Esophagus muscularis mucosa (tissue), 4 donors: ENCODE measurements around the gene TMEM179. TPM values are rescaled to one million over a fixed set of nuclear protein-coding genes. Genes with fewer than 3 reads are reported as not detected.

ENCODE experiments used
- DNase-seq: peaks from one replicate; pipeline ENCODE4 v3.0.0-alpha.2; 2017; ENCODE audit errors: extremely low spot score
- H3K27ac ChIP-seq, 4 donors: fragments of 200-600 bp; sonication (generic); replicated peaks in 1 of 4; 1 replicate in 3 of 4; 2 replicates in 1 of 4; pipeline ENCODE4 v1.5.1; 2016 to 2019; ENCODE audit warnings: mild to moderate bottlenecking in 1 of 4
- H3K27me3 ChIP-seq, 4 donors: fragments of 200-600 bp; sonication (generic); one replicate each; pipeline versions ENCODE4 v1.5.1 to v1.6.0; 2016 to 2019
- H3K36me3 ChIP-seq, 4 donors: fragments of 200-600 bp; sonication (generic); one replicate each; pipeline ENCODE4 v1.5.1; 2016 to 2019
- H3K4me1 ChIP-seq, 4 donors: fragments of 200-600 bp; sonication (generic); one replicate each; pipeline ENCODE4 v1.5.1; 2016 to 2019
- H3K4me3 ChIP-seq, 4 donors: fragments of 200-600 bp; sonication (generic); 1 replicate in 2 of 4; 2 replicates in 2 of 4; pipeline ENCODE4 v1.5.1; 2016 to 2019; ENCODE audit warnings: mild to moderate bottlenecking in 4 of 4, moderate library complexity in 1 of 4
- H3K9me3 ChIP-seq, 4 donors: fragments of 200-600 bp; sonication (generic); 1 replicate in 3 of 4; 2 replicates in 1 of 4; pipeline ENCODE4 v1.5.1; 2016 to 2019
- EP300 ChIP-seq: sonication (generic); formaldehyde crosslinking; IDR thresholded peaks from one replicate; pipeline ENCODE4 v1.6.1; 2017; ENCODE audit warnings: antibody characterized with exemption
- POLR2A ChIP-seq: fragments of 450-650 bp; IDR thresholded peaks from one replicate; pipeline ENCODE4 v1.6.1; 2017; ENCODE audit warnings: antibody characterized with exemption, moderate library complexity, mild to moderate bottlenecking, low read depth
- POLR2AphosphoS5 ChIP-seq, 2 donors: sonication (generic); formaldehyde crosslinking; IDR thresholded peaks; one replicate each; pipeline ENCODE4 v1.6.1; 2017; ENCODE audit warnings: antibody characterized with exemption in 2 of 2
- WGBS: methylation state at CpG from one replicate; pipeline ENCODE4 v1.1.5; 2018; 5-methylcytosine and 5-hydroxymethylcytosine counted together
- intact Hi-C: fragments of 100-400 bp; cut with DNase I; formaldehyde crosslinking; loops from one replicate; pipeline ENCODE4 v1.15.1; 2023
- total RNA-seq, 4 donors: library from RNA; depleted of rRNA; stranded (reverse); fragments of >200 nt; gene quantifications; one replicate each; pipeline versions ENCODE4 v1.1.0 to v1.2.1, GENCODE V29; 2016
- TF ChIP-seq, protein P1 (sequence below), 3 experiments: fragments of 200-600 bp in 2 of 3; fragments of 450-650 bp in 1 of 3; sonication (generic) in 2 of 3; IDR thresholded peaks; one replicate each; pipeline ENCODE4 v1.5.1; 2017 to 2019; ENCODE audit warnings: antibody characterized with exemption in 3 of 3, mild to moderate bottlenecking in 2 of 3, moderate library complexity in 1 of 3

Gene TMEM179
- total RNA-seq, 4 donors from 2014 or later = 1.4 to 4.2 (median 1.9) TPM

- TF ChIP-seq POLR2AphosphoS5 (IDR thresholded peaks at IDR 0.05) = no peak
- no peak for TF ChIP-seq POLR2A
- TF ChIP-seq, protein P1, sequence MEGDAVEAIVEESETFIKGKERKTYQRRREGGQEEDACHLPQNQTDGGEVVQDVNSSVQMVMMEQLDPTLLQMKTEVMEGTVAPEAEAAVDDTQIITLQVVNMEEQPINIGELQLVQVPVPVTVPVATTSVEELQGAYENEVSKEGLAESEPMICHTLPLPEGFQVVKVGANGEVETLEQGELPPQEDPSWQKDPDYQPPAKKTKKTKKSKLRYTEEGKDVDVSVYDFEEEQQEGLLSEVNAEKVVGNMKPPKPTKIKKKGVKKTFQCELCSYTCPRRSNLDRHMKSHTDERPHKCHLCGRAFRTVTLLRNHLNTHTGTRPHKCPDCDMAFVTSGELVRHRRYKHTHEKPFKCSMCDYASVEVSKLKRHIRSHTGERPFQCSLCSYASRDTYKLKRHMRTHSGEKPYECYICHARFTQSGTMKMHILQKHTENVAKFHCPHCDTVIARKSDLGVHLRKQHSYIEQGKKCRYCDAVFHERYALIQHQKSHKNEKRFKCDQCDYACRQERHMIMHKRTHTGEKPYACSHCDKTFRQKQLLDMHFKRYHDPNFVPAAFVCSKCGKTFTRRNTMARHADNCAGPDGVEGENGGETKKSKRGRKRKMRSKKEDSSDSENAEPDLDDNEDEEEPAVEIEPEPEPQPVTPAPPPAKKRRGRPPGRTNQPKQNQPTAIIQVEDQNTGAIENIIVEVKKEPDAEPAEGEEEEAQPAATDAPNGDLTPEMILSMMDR (IDR thresholded peaks at IDR 0.05) = no peak
- TF ChIP-seq EP300 = no peak
- WGBS = 68% methylated on average over 16 of the region's 16 CpGs
- no peaks in the 10 kb centered on the region for H3K9me3 ChIP-seq
- no peak for DNase-seq
- intact Hi-C loops = no loop called here
- peaks cover 10 to 23% (median 17%) of the 10 kb centered on the region in 4 donors for H3K4me1 ChIP-seq
- H3K4me3 ChIP-seq = no peak overlapping the region
- peaks cover 0 to 78% (median 0%) of the 10 kb centered on the region in 4 donors for H3K27me3 ChIP-seq
- H3K36me3 ChIP-seq = no peaks in the 10 kb centered on the region
- H3K27ac ChIP-seq = no peak overlapping the region
These were observed 28.2 kb downstream of the TMEM179 start for GRCh38 chr14:104576232-104576969.

GRCh38 chr14:104574978-104575583 lies 29.5 kb downstream of the TMEM179 start:
- peaks cover 0 to 89% (median 0%) of the 10 kb centered on the region in 4 donors for H3K27me3 ChIP-seq
- H3K9me3 ChIP-seq = no peaks in the 10 kb centered on the region
- H3K4me1 ChIP-seq = peaks cover 3 to 13% (median 10%) of the 10 kb centered on the region in 4 donors
- TF ChIP-seq POLR2AphosphoS5 (IDR thresholded peaks at IDR 0.05) = no peak
- TF ChIP-seq, protein P1 (IDR thresholded peaks at IDR 0.05) = no peak
- no peak for DNase-seq
- H3K27ac ChIP-seq = no peak overlapping the region
- no peak overlapping the region for H3K4me3 ChIP-seq
- H3K36me3 ChIP-seq = no peaks in the 10 kb centered on the region
- 86% methylated on average over 17 of the region's 31 CpGs for WGBS
- intact Hi-C loops = no loop called here

DNA sequence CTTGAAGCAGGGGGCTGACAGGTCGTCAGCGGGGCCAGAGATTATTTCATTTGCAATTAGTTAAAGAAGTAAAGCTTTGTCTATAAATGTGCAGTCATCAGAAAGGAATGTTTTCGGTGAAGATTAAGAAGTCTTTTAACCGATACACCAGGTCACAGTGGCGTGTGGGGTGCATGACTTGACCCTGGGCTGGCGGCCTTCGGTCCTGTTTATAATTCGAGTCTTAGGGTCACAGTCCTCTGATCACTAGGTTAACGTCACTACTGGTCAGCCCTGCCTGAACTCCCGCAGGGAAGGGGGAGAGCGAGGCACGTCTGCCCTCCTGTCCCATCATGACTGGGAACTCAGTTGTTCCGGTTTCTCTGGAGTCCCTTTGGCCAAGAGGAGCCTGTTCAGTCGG lies 30.0 kb downstream of the TMEM179 start:
- Histone ChIP-seq H3K9me3 (no peaks in the 10 kb centered on the region), H3K36me3 (no peaks in the 10 kb centered on the region), H3K27ac (no peak overlapping the region), H3K27me3 (peaks cover 0 to 93% (median 0%) of the 10 kb centered on the region in 4 donors), H3K4me3 (no peak overlapping the region), H3K4me1 (peaks cover 3 to 13% (median 4%) of the 10 kb centered on the region in 4 donors)
- TF ChIP-seq, protein P1 (IDR thresholded peaks at IDR 0.05) = no peak
- TF ChIP-seq POLR2AphosphoS5 (IDR thresholded peaks at IDR 0.05) (no peak), EP300 (no peak), POLR2A (no peak)
- 77% methylated on average over 14 of the region's 14 CpGs for WGBS
- DNase-seq = no peak
- intact Hi-C loops = no loop called here

DNA sequence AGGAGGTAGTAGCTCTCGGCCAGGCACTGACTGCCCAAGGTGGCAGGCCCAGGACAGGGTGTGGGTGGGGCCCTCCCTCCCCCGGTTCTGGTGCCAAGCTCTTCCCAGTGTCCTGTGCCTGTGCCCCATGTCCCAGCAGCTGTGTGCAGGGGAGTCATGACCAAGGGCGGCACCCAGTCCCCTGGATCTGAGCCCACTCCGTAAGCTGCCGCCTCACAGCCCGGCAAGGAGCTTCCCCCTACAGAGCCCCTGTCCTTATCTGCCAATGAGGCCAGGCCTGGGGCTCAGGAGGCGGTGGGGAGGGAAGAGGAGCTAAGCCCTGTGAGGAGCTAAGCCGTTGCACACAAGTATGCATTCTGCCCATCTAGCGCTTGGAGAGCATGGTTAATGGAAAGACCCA lies 30.6 kb downstream of the TMEM179 start:
- Histone ChIP-seq H3K9me3 (no peaks in the 10 kb centered on the region), H3K27me3 (peaks cover 0 to 93% (median 0%) of the 10 kb centered on the region in 4 donors), H3K36me3 (no peaks in the 10 kb centered on the region), H3K4me3 (no peak overlapping the region), H3K27ac (no peak overlapping the region), H3K4me1 (peaks cover 0 to 10% (median 0%) of the 10 kb centered on the region in 4 donors)
- TF ChIP-seq, protein P1 (IDR thresholded peaks at IDR 0.05) = no peak
- TF ChIP-seq POLR2A (no peak), POLR2AphosphoS5 (IDR thresholded peaks at IDR 0.05) (no peak), EP300 (no peak)
- intact Hi-C loops = no loop called here
- DNase-seq = no peak
- WGBS = 46% methylated on average over 5 of the region's 9 CpGs
